BJ (cell line): ENCODE results near the gene SPRED3. TPM values are rescaled to one million over a fixed set of nuclear protein-coding genes. Genes with fewer than 3 reads are reported as not detected.
"Not testable (repeated sequence)": the region's sequence is repeated elsewhere in the genome, so short reads cannot be mapped to it uniquely, and the experiment has no call there.

Experiments
- CTCF ChIA-PET: fragments of 350-600 bp; formaldehyde crosslinking; extraction: SDS; loops from one replicate; lab custom pipeline; 2021; ENCODE audit warnings: antibody characterized with exemption, inconsistent platforms; lab: Yijun Ruan, JAX
- POLR2A ChIA-PET: fragments of 300-600 bp; sonication (Branson Sonifier 250); formaldehyde crosslinking; extraction: SDS; loops from one replicate; lab custom pipeline; 2021; ENCODE audit warnings: antibody characterized with exemption; lab: Charles Lee
- DNase-seq: peaks from one replicate; pipeline ENCODE4 v3.0.0-alpha.2; 2011; ENCODE audit warnings: low read depth
- H3K27me3 ChIP-seq: 2 replicates; pipeline ENCODE4 v1.6.0; 2011; ENCODE audit warnings: low read length; ENCODE audit not compliant: control insufficient read depth, insufficient read depth
- H3K36me3 ChIP-seq: 2 replicates; pipeline ENCODE4 v1.5.1; 2011; ENCODE audit warnings: low read length; ENCODE audit not compliant: control insufficient read depth, insufficient read depth
- H3K4me3 ChIP-seq: 2 replicates; pipeline ENCODE4 v1.5.1; 2011; ENCODE audit warnings: low read depth, mild to moderate bottlenecking, control low read depth, low read length
- polyA minus RNA-seq: library from RNA; depleted of rRNA, polyadenylated mRNA; stranded (reverse); fragments of >200 nt; gene quantifications from 2 replicates; pipeline ENCODE4 v1.2.3, GENCODE V29; 2011; rRNA and poly(A)+ RNA removed
- polyA plus RNA-seq: library from polyadenylated mRNA; depleted of rRNA; stranded (reverse); fragments of >200 nt; gene quantifications from 2 replicates; pipeline ENCODE4 v1.2.3, GENCODE V29; 2011; rRNA removed
- TF ChIP-seq, protein P1 (sequence below): IDR thresholded peaks from 2 replicates; pipeline ENCODE4 v1.5.1; 2011; ENCODE audit warnings: low read depth, mild to moderate bottlenecking, control low read depth, inconsistent platforms, low read length, moderate library complexity; ENCODE audit not compliant: insufficient read depth

SPRED3 gene, protein sequence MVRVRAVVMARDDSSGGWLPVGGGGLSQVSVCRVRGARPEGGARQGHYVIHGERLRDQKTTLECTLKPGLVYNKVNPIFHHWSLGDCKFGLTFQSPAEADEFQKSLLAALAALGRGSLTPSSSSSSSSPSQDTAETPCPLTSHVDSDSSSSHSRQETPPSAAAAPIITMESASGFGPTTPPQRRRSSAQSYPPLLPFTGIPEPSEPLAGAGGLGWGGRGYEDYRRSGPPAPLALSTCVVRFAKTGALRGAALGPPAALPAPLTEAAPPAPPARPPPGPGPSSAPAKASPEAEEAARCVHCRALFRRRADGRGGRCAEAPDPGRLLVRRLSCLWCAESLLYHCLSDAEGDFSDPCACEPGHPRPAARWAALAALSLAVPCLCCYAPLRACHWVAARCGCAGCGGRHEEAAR
- 4.2 and 5.9 TPM in 2 replicates for polyA plus RNA-seq
- polyA minus RNA-seq: 4.2 and 6.9 TPM in 2 replicates

DNA sequence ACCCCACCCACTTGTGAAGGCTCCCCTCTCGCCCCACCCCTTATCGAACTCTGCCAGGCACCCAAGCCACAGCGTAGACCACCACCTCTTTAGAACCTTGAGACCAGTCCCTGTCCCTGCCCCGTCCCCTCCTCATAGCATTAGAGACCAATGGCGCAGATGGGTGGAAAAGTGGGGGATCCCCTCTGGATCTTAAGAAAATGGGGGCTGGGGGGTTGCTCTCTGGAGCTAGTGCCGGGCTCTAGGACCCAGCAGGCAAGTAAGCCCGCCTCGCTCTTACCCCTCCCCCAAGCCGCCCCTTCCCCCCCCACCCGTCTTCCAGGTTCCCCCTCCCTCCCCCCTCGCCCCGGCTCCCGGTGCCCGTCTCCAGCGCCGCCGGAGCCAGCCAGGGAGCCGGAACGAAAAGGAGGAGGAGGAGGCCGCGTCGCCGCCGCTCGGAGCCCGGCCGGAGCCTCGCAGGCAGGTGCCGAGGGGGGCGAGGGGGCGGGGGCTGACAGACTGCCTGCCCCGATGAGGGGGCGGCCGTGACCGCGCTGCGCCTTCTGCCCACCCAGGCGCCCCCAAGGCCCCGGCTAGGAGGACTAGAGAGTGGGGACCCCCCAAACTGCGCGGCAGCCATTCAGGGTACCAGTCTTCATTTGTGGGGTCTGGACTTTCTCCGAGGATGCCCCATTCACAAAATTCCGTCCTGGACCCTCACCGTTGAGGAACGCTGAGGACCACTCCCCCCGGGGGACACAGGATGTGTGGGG lies at the start of gene SPRED3:
Gene SPRED3 (plus strand): TSS at position 349 of the 752 bp plus-strand sequence. CDS start 1,606 bp downstream, outside the sequence.
- H3K27me3 ChIP-seq: no peaks in the 10 kb centered on the region
- H3K4me3 ChIP-seq: peak within 1 kb of the TSS; percentile 91
- ChIA-PET POLR2A (interaction anchor here (0.7 to 1.3 kb wide), 5 partner anchors 12 to 903 kb away, joined by 3 to 18 read pairs (median 4); partner anchors contain the start of genes FAM98C and PSMD8), CTCF (interaction anchor here (0.7 to 3.6 kb wide), 7 partner anchors 12 to 154 kb away, joined by 3 to 20 read pairs (median 8); partner anchors contain the start of genes FAM98C and PSMD8)
- H3K36me3 ChIP-seq: peaks cover 23% of the 10 kb centered on the region
- no peak for DNase-seq
- TF ChIP-seq, protein P1, sequence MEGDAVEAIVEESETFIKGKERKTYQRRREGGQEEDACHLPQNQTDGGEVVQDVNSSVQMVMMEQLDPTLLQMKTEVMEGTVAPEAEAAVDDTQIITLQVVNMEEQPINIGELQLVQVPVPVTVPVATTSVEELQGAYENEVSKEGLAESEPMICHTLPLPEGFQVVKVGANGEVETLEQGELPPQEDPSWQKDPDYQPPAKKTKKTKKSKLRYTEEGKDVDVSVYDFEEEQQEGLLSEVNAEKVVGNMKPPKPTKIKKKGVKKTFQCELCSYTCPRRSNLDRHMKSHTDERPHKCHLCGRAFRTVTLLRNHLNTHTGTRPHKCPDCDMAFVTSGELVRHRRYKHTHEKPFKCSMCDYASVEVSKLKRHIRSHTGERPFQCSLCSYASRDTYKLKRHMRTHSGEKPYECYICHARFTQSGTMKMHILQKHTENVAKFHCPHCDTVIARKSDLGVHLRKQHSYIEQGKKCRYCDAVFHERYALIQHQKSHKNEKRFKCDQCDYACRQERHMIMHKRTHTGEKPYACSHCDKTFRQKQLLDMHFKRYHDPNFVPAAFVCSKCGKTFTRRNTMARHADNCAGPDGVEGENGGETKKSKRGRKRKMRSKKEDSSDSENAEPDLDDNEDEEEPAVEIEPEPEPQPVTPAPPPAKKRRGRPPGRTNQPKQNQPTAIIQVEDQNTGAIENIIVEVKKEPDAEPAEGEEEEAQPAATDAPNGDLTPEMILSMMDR: no peak

GRCh38 chr19:38339011-38339410 lies 49.5 kb upstream of the SPRED3 start:
- POLR2A ChIA-PET, H3K27me3 ChIP-seq, H3K36me3 ChIP-seq, H3K4me3 ChIP-seq, DNase-seq: not testable (repeated sequence)
- CTCF ChIA-PET: interaction anchor here (1.9 to 2.4 kb wide), 2 partner anchors 35 to 105 kb away, joined by 4 to 7 read pairs; partner anchors contain the start of gene PSMD8

DNA sequence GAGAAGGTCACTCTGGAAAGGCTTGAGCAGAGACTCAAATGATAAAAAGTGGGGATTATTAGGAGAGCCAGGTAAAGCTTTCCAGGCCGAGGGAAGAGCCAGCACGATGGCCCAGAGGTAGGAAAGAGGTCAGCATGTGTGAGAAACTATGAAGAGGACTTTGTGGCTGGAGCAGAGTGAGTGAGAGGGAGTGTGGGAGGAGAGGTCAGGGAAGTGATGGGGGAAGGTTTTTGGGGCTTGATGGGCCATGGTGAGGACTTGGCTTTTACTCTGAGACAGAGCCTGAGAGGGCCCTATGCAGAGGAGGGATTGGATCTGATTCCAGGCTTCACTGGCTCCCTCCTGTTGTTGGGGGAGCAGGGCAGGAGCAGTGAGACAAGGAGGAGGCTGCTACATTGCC lies 47.6 kb upstream of the SPRED3 start:
- no peak for DNase-seq
- TF ChIP-seq, protein P1: no peak
- ChIA-PET CTCF (no interaction called here), POLR2A (no interaction called here)
- no peak overlapping the region for H3K4me3 ChIP-seq
- H3K27me3 ChIP-seq: no peaks in the 10 kb centered on the region
- no peaks in the 10 kb centered on the region for H3K36me3 ChIP-seq

DNA sequence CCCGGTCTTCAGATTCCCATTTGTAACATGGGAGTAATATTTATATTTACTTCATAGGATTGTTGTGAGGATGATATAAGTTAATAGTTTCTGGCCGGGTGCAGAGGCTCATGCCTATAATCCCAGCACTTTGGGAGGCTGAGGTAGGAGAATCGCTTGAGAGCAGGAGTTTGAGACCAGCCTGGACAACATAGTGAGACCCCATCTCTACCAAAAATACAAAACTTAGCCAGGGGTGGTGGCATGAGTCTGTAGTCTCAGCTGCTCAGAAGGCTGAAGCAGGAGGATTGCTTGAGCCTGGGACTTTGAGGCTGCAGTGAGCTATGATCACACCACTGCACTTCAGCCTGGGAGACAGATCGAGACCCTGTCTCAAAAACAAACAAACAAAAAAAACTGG lies 41.7 kb upstream of the SPRED3 start:
- Histone ChIP-seq H3K36me3 (no peaks in the 10 kb centered on the region), H3K27me3 (0 out of 2 replicates have a peak, but pooled peaks cover 1% of the 10 kb centered on the region), H3K4me3 (no peak overlapping the region)
- TF ChIP-seq, protein P1: no peak
- DNase-seq: no peak
- ChIA-PET CTCF (no interaction called here), POLR2A (no interaction called here)

DNA sequence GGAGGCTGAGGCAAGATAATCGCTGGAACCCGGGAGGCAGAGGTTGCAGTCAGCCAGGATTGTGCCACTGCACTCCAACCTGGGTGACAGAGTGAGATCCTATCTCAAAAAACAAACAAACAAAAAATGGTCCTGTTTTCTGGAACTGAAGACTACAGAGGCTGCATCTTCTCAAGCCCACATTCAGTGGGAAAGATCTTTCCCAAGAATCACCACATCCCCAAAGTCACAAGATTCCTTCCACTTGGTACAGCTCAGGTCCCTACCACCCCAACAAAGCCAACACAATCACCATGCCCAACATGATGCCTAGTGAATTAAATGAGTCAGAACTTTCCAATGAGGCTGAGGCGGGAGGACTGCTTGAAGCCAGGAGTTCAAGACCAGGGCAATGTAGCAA lies 37.6 kb upstream of the SPRED3 start:
- CTCF ChIA-PET: interaction anchor here (1.6 kb wide), 1 partner anchor 448 kb away, joined by 4 read pairs; no protein-coding TSS in a partner anchor
- no peak overlapping the region for H3K4me3 ChIP-seq
- DNase-seq: no peak
- no peaks in the 10 kb centered on the region for H3K36me3 ChIP-seq
- H3K27me3 ChIP-seq: 0 out of 2 replicates have a peak, but pooled peaks cover 1% of the 10 kb centered on the region
- TF ChIP-seq, protein P1: no peak
- POLR2A ChIA-PET: no interaction called here
